ENCODE data around the gene NECAB3.

GRCh38 chr20:33671573-33672288 lies 2.5 kb downstream of the NECAB3 start:
- no peak for TF ChIP-seq EZH2 (IDR thresholded peaks at IDR 0.05; ENCODE audit: borderline replicate concordance, insufficient read depth, low read depth, low read length, poor library complexity, severe bottlenecking)
- no peak for TF ChIP-seq CTCF (IDR thresholded peaks at IDR 0.05)

Measured in B cell (primary cell).